Lung (tissue), 12 donors: ENCODE measurements around the gene ANXA11. TPM values are rescaled to one million over a fixed set of nuclear protein-coding genes. Genes with fewer than 3 reads are reported as not detected.
A peak's percentile ranks its signal among the peaks of the same experiment; 100 is the strongest.

Experiments used
- ATAC-seq: fragments of 200-7000 bp; cut with Tn5 transposase; one replicate; pipeline ENCODE4 v1.9.1; 2020; ENCODE audit warnings: moderate number of reproducible peaks; ENCODE audit not compliant: insufficient read depth, low FRiP score
- DNase-seq, 3 donors: peaks; one replicate each; pipeline ENCODE4 v3.0.0-alpha.2; 2013 to 2017
- H3K27ac ChIP-seq, 2 donors: one replicate each; pipeline ENCODE4 v1.5.1; 2013; ENCODE audit warnings: mild to moderate bottlenecking in 2 of 2, moderate library complexity in 2 of 2, control low read depth in 1 of 2, inconsistent platforms in 1 of 2, low read depth in 1 of 2, low read length in 1 of 2
- H3K27me3 ChIP-seq, 3 donors: one replicate each; pipeline ENCODE4 v1.5.1; 2013; ENCODE audit warnings: low read length in 2 of 3; ENCODE audit not compliant: control insufficient read depth in 3 of 3, insufficient read depth in 3 of 3
- H3K36me3 ChIP-seq, 4 donors: one replicate each; pipeline ENCODE4 v1.5.1; 2013; ENCODE audit warnings: low read length in 4 of 4, mild to moderate bottlenecking in 1 of 4, moderate library complexity in 1 of 4; ENCODE audit not compliant: control insufficient read depth in 4 of 4, insufficient read depth in 4 of 4
- H3K4me1 ChIP-seq, 5 donors: one replicate each; pipeline ENCODE4 v1.5.1; 2013; ENCODE audit warnings: low read length in 5 of 5, mild to moderate bottlenecking in 2 of 5, moderate library complexity in 1 of 5; ENCODE audit not compliant: control insufficient read depth in 5 of 5, insufficient read depth in 5 of 5
- H3K4me3 ChIP-seq: one replicate; pipeline ENCODE4 v1.5.1; 2013; ENCODE audit warnings: mild to moderate bottlenecking, control low read depth, moderate library complexity
- H3K9ac ChIP-seq, 2 donors: one replicate each; pipeline ENCODE4 v1.5.1; 2013; ENCODE audit warnings: low read length in 2 of 2, control low read depth in 1 of 2; ENCODE audit not compliant: insufficient read depth in 1 of 2
- H3K9me3 ChIP-seq, 4 donors: one replicate each; pipeline ENCODE4 v1.5.1; 2013; ENCODE audit warnings: low read length in 3 of 4, mild to moderate bottlenecking in 1 of 4, moderate library complexity in 1 of 4; ENCODE audit not compliant: control insufficient read depth in 4 of 4, insufficient read depth in 3 of 4
- WGBS, 2 donors: extraction: QIAGEN DNeasy Blood & Tissue Kit; methylation state at CpG; one replicate each; pipeline ENCODE4 v1.1.7; 2013; 5-methylcytosine and 5-hydroxymethylcytosine counted together
- polyA plus RNA-seq, 2 donors: library from polyadenylated mRNA; stranded (reverse); fragments of 200-250 nt; gene quantifications; one replicate each; pipeline ENCODE4 v1.2.1, GENCODE V29; 2013
- total RNA-seq, 2 donors: library from RNA; depleted of rRNA in 1 of 2; stranded (reverse); fragments of >200 nt in 1 of 2; gene quantifications; one replicate each; pipeline ENCODE4 v1.2.1, GENCODE V29; 2014 to 2021
- TF ChIP-seq, protein P1 (sequence below): IDR thresholded peaks from 2 replicates; pipeline ENCODE4 v1.5.1; 2012; ENCODE audit warnings: mild to moderate bottlenecking; ENCODE audit errors: control extremely low read depth, extremely low read depth
- donor health status: control.
- donor health status: control.
- donor health status: Bipolar disorder and iron deficiency.
- donor health status: healthy.
- donor health status: DM: yes; HTN: yes; CAD: no.

ANXA11 gene
- total and polyA plus RNA-seq, 4 donors: 97.7 to 404 (median 209) TPM

DNA sequence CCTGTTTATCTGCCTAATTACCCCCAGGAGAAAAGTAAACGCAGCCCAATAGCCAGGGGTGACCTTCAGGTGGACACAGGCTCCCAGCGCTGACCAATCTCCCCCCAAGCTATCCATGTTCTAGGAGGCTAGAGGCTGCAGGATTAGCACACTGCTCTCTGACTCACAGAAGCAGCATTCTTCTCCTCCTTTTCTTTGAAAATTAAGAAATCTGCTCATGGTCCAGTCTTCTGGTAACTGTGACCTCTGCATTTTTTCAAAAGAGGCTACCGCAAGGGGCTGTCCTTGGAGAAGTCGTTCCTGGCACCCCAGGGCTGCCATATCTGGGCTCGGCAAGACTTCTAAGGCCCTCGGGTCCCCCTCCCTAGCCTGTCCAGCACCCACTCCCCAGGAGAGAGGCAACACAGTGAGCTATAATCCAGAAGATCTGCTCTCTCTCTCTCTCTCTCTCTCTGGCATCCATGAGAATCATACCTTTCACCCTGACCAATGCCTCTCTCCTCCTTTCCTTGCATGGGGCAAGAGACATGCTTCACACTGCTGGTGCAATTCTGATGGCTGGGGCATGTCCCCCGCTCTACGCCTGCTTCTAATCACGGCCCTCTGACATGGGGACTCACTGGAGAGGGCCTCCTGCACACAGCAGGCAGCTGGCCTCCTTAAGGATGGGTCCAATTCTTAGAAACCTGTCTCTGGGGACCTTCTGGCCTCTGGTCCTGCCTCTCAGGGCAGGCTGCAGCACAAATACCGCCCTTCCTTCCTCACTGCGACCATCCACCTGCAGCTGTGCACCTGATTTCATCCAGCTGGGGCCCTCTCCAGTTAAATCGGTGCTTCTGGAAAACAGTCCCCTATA is 27.3 kb downstream of the ANXA11 start:
- ATAC-seq: no peak
- 84 to 85% methylated on average over 12 of the region's 12 CpGs for WGBS, 2 donors
- no peaks in the 10 kb centered on the region for H3K9me3 ChIP-seq
- no peak overlapping the region for H3K9ac ChIP-seq
- no peaks in the 10 kb centered on the region for H3K27me3 ChIP-seq
- peaks cover 0 to 28% (median 5%) of the 10 kb centered on the region in 5 donors for H3K4me1 ChIP-seq
- TF ChIP-seq, protein P1, sequence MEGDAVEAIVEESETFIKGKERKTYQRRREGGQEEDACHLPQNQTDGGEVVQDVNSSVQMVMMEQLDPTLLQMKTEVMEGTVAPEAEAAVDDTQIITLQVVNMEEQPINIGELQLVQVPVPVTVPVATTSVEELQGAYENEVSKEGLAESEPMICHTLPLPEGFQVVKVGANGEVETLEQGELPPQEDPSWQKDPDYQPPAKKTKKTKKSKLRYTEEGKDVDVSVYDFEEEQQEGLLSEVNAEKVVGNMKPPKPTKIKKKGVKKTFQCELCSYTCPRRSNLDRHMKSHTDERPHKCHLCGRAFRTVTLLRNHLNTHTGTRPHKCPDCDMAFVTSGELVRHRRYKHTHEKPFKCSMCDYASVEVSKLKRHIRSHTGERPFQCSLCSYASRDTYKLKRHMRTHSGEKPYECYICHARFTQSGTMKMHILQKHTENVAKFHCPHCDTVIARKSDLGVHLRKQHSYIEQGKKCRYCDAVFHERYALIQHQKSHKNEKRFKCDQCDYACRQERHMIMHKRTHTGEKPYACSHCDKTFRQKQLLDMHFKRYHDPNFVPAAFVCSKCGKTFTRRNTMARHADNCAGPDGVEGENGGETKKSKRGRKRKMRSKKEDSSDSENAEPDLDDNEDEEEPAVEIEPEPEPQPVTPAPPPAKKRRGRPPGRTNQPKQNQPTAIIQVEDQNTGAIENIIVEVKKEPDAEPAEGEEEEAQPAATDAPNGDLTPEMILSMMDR: no peak
- no peak for DNase-seq
- H3K27ac ChIP-seq: peak overlapping the region in 1 of 2 donors; percentile 20
- H3K36me3 ChIP-seq: peaks cover 0 to 9% (median 7%) of the 10 kb centered on the region in 4 donors
- H3K4me3 ChIP-seq: no peak overlapping the region

DNA sequence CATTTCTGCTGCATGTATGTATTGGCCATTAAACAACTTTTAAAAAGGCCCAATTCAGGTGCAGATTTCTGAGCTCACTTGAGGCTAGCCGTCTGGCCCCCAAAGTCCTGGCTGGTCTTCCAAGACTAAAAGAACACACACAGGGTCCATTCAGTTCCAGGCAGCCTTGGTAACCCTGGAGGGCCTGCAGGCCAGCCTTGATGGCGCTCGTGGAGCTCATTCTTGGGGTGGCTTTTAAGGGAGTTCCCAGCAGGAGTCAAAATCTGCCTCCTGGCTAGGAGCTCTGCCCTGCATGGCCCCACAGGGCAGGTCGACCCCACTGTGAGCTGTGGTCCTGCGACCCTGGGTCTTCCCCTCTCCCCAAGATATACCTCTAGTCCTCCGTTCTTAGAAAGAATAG is 28.8 kb downstream of the ANXA11 start:
- Histone ChIP-seq H3K9me3 (no peaks in the 10 kb centered on the region), H3K4me3 (no peak overlapping the region), H3K27ac (peak overlapping the region in 1 of 2 donors; percentile 2), H3K9ac (no peak overlapping the region), H3K36me3 (peaks cover 0 to 23% (median 7%) of the 10 kb centered on the region in 4 donors), H3K4me1 (peaks cover 0 to 25% (median 5%) of the 10 kb centered on the region in 5 donors), H3K27me3 (no peaks in the 10 kb centered on the region)
- no peak for DNase-seq
- ATAC-seq: no peak
- TF ChIP-seq, protein P1: no peak
- 87 to 92% methylated on average over 6 of the region's 6 CpGs for WGBS, 2 donors

- H3K27ac ChIP-seq: no peak overlapping the region
- TF ChIP-seq, protein P1: no peak
- peaks cover 0 to 33% (median 5%) of the 10 kb centered on the region in 5 donors for H3K4me1 ChIP-seq
- H3K9ac ChIP-seq: no peak overlapping the region
- no peaks in the 10 kb centered on the region for H3K27me3 ChIP-seq
- DNase-seq (no peak), ATAC-seq (no peak)
- no peaks in the 10 kb centered on the region for H3K9me3 ChIP-seq
- WGBS, 2 donors: 87 to 96% methylated on average over 15 of the region's 15 CpGs
- peaks cover 0 to 30% (median 6%) of the 10 kb centered on the region in 4 donors for H3K36me3 ChIP-seq
- no peak overlapping the region for H3K4me3 ChIP-seq
Measured at GRCh38 chr10:80174641-80175395, 30.5 kb downstream of the ANXA11 start.
